HFF-Myc (cell line): ENCODE results near the gene TEAD1.

ENCODE experiments used
- DNase-seq: peaks from one replicate; pipeline ENCODE4 v3.0.0-alpha.2; 2011; ENCODE audit warnings: low read depth; ENCODE audit errors: extremely low read depth
- H3K4me3 ChIP-seq: replicated peaks from 2 replicates; pipeline ENCODE4 v1.5.1; 2011; ENCODE audit warnings: low read depth, mild to moderate bottlenecking, control low read depth, low read length
- CTCF ChIP-seq: IDR thresholded peaks from 2 replicates; pipeline ENCODE4 v1.5.1; 2012; ENCODE audit warnings: mild to moderate bottlenecking, low read depth, low read length, control low read depth; ENCODE audit errors: missing control alignments

The TEAD1 gene

GRCh38 chr11:12762278-12762677 is 88.1 kb downstream of the TEAD1 start:
- no peak for TF ChIP-seq CTCF
- DNase-seq, result no peak
- no peak overlapping the region for H3K4me3 ChIP-seq

- H3K4me3 ChIP-seq, result no peak overlapping the region
- TF ChIP-seq CTCF, result no peak
- DNase-seq, result no peak
These were observed 88.6 kb downstream of the TEAD1 start for GRCh38 chr11:12762696-12763324.

GRCh38 chr11:12764187-12764914 is 90.1 kb downstream of the TEAD1 start:
- H3K4me3 ChIP-seq, result no peak overlapping the region
- no peak for TF ChIP-seq CTCF
- DNase-seq, result no peak

- DNase-seq, result no peak
- no peak overlapping the region for H3K4me3 ChIP-seq
- no peak for TF ChIP-seq CTCF
These were observed 91.2 kb downstream of the TEAD1 start for GRCh38 chr11:12765428-12765827.

- H3K4me3 ChIP-seq, result no peak overlapping the region
- TF ChIP-seq CTCF, result no peak
- no peak for DNase-seq
These were observed 92.8 kb downstream of the TEAD1 start for GRCh38 chr11:12767027-12767426.

- no peak overlapping the region for H3K4me3 ChIP-seq
- no peak for DNase-seq
- no peak for TF ChIP-seq CTCF
These were observed 93.4 kb downstream of the TEAD1 start for GRCh38 chr11:12767577-12767976.
